DOHH2 (cell line): ENCODE results near the gene DBR1.

Experiments
- H3F3A ChIP-seq: fragments of 200-600 bp; sonication (generic), shearing (Covaris generic); 2 replicates; pipeline ENCODE4 v1.6.0; 2016; ENCODE audit warnings: antibody characterized with exemption, mild to moderate bottlenecking; ENCODE audit not compliant: control insufficient read depth, insufficient read depth
- H3K27ac ChIP-seq: fragments of 200-600 bp; sonication (generic); 2 replicates; pipeline ENCODE4 v1.5.1; 2014; ENCODE audit warnings: low read depth, mild to moderate bottlenecking, low read length, moderate library complexity
- H3K27me3 ChIP-seq: fragments of 200-600 bp; sonication (generic); 2 replicates; pipeline ENCODE4 v1.6.1; 2014; ENCODE audit warnings: mild to moderate bottlenecking, low read length, mixed read lengths; ENCODE audit not compliant: control insufficient read depth
- H3K36me3 ChIP-seq: fragments of 200-600 bp; sonication (generic); 2 replicates; pipeline ENCODE4 v1.6.1; 2014; ENCODE audit warnings: mild to moderate bottlenecking, low read length, moderate library complexity, mixed read lengths; ENCODE audit not compliant: control insufficient read depth
- H3K4me1 ChIP-seq: fragments of 200-600 bp; sonication (generic); 2 replicates; pipeline ENCODE4 v1.6.1; 2014; ENCODE audit warnings: mild to moderate bottlenecking, low read length, mixed read lengths; ENCODE audit not compliant: control insufficient read depth
- H3K4me2 ChIP-seq: fragments of 200-600 bp; sonication (generic); 2 replicates; pipeline ENCODE4 v1.6.0; 2014; ENCODE audit warnings: mild to moderate bottlenecking, low read length, moderate library complexity
- H3K4me3 ChIP-seq: fragments of 200-600 bp; sonication (generic); 2 replicates; pipeline ENCODE4 v1.5.1; 2014; ENCODE audit warnings: mild to moderate bottlenecking, low read length, mixed read lengths
- H3K79me2 ChIP-seq: fragments of 200-600 bp; sonication (generic); 2 replicates; pipeline ENCODE4 v1.6.1; 2014; ENCODE audit warnings: mild to moderate bottlenecking, low read length, mixed read lengths; ENCODE audit not compliant: control insufficient read depth
- H3K9me2 ChIP-seq: fragments of 200-600 bp; sonication (generic); replicated peaks from 2 replicates; pipeline ENCODE4 v1.6.1; 2014; ENCODE audit warnings: mild to moderate bottlenecking, low read length, mixed read lengths; ENCODE audit not compliant: control insufficient read depth
- H3K9me3 ChIP-seq: fragments of 200-600 bp; sonication (generic); 2 replicates; pipeline ENCODE4 v1.6.1; 2014; ENCODE audit warnings: antibody characterized with exemption, low read length, mixed read lengths; ENCODE audit not compliant: control insufficient read depth, insufficient read depth
- H4K20me1 ChIP-seq: fragments of 200-600 bp; sonication (generic); 2 replicates; pipeline ENCODE4 v1.6.0; 2014; ENCODE audit warnings: low read depth, mild to moderate bottlenecking, antibody characterized with exemption, low read length, moderate library complexity; ENCODE audit not compliant: control insufficient read depth, insufficient read depth
- CTCF ChIP-seq: fragments of 200-600 bp; sonication (generic); IDR thresholded peaks from one replicate; pipeline ENCODE4 v1.5.1; 2014; ENCODE audit warnings: antibody characterized with exemption, mild to moderate bottlenecking, low read depth, low read length; ENCODE audit not compliant: poor library complexity, severe bottlenecking
- EZH2phosphoT487 ChIP-seq: fragments of 200-600 bp; sonication (generic); IDR thresholded peaks from 2 replicates; pipeline ENCODE4 v1.6.1; 2017; ENCODE audit warnings: borderline replicate concordance, mild to moderate bottlenecking, antibody characterized with exemption, low read length, moderate library complexity, mixed read lengths

Gene DBR1

GRCh38 chr3:138119423-138119766, 55.3 kb downstream of the DBR1 start:
- Histone ChIP-seq H3K9me2 (no peaks in the 10 kb centered on the region), H3K4me1 (peaks cover 5% of the 10 kb centered on the region; the same call in 1 of the 2 replicates), H3K4me2 (no peak overlapping the region), H3K4me3 (no peak overlapping the region), H3F3A (no peaks in the 10 kb centered on the region), H3K36me3 (no peaks in the 10 kb centered on the region), H3K79me2 (no peaks in the 10 kb centered on the region), H3K27me3 (peaks cover 15% of the 10 kb centered on the region), H3K9me3 (no peaks in the 10 kb centered on the region), H4K20me1 (no peaks in the 10 kb centered on the region), H3K27ac (no peak overlapping the region)
- no peak for TF ChIP-seq EZH2phosphoT487

- H4K20me1 ChIP-seq, result no peaks in the 10 kb centered on the region
- peaks cover 5% of the 10 kb centered on the region; the same call in 1 of the 2 replicates for H3K4me1 ChIP-seq
- no peaks in the 10 kb centered on the region for H3K9me3 ChIP-seq
- H3K4me2 ChIP-seq, result no peak overlapping the region
- no peaks in the 10 kb centered on the region for H3K9me2 ChIP-seq
- H3K27ac ChIP-seq, result no peak overlapping the region
- H3K79me2 ChIP-seq, result no peaks in the 10 kb centered on the region
- H3K4me3 ChIP-seq, result no peak overlapping the region
- TF ChIP-seq EZH2phosphoT487 (no peak), CTCF (peak; percentile 75)
- H3K36me3 ChIP-seq, result no peaks in the 10 kb centered on the region
- H3K27me3 ChIP-seq, result peaks cover 20% of the 10 kb centered on the region
- no peaks in the 10 kb centered on the region for H3F3A ChIP-seq
Measured at GRCh38 chr3:138118612-138119422, 55.9 kb downstream of the DBR1 start.

GRCh38 chr3:138114988-138115971, 59.4 kb downstream of the DBR1 start, which contains the start of gene DZIP1L:
DZIP1L (minus strand) TSS chr3:138115608; CDS start chr3:138103971, 11,637 bp downstream.
- Histone ChIP-seq H3K27ac (no peak within 1 kb of the TSS), H3K9me2 (no peaks in the 10 kb centered on the region), H3K36me3 (no peaks in the 10 kb centered on the region), H3F3A (no peaks in the 10 kb centered on the region), H3K9me3 (no peaks in the 10 kb centered on the region), H3K4me3 (peak within 1 kb of the TSS; percentile 52), H3K79me2 (no peaks in the 10 kb centered on the region), H3K4me1 (peaks cover 5% of the 10 kb centered on the region; the same call in 1 of the 2 replicates), H3K27me3 (peaks cover 23% of the 10 kb centered on the region), H4K20me1 (no peaks in the 10 kb centered on the region), H3K4me2 (peak within 1 kb of the TSS; percentile 56)
- TF ChIP-seq EZH2phosphoT487, result no peak
- TF ChIP-seq CTCF, result peak; percentile 33
